K562 (cell line): ENCODE results near the gene NEDD4.

ENCODE experiments used
- CEBPB ChIP-seq: fragments of 450-650 bp; IDR thresholded peaks from 2 replicates; pipeline ENCODE4 v1.6.1; 2016; ENCODE audit warnings: missing genetic modification characterization, missing compliant biosample characterization
- ZNF274 ChIP-seq: IDR thresholded peaks from 2 replicates; pipeline ENCODE4 v1.6.1; 2011; ENCODE audit warnings: low read depth, mild to moderate bottlenecking, low read length, moderate library complexity, borderline replicate concordance

- no peak for TF ChIP-seq ZNF274
- TF ChIP-seq CEBPB: no peak
These were observed 198.4 kb downstream of the NEDD4 start for GRCh38 chr15:55795031-55795430.
